NB4 (cell line): Measurements from ENCODE around the gene ABCA10.
"Not testable (repeated sequence)": the region's sequence is repeated elsewhere in the genome, so short reads cannot be mapped to it uniquely, and the experiment has no call there.

Experiments
- DNase-seq: peaks from one replicate; pipeline ENCODE4 v3.0.0; 2010; ENCODE audit warnings: low read depth
- H3K4me3 ChIP-seq: one replicate; pipeline ENCODE4 v1.5.1; 2011; ENCODE audit warnings: mild to moderate bottlenecking, low read depth, low read length, moderate library complexity
- CTCF ChIP-seq: IDR thresholded peaks from one replicate; pipeline ENCODE4 v1.5.1; 2012; ENCODE audit warnings: low read depth, low read length
- MAX ChIP-seq: IDR thresholded peaks from 2 replicates; pipeline ENCODE4 v1.6.1; 2011; ENCODE audit warnings: low read depth, low read length
- MYC ChIP-seq: IDR thresholded peaks from 2 replicates; pipeline ENCODE4 v1.6.1; 2011; ENCODE audit warnings: low read depth, low read length
- POLR2A ChIP-seq: IDR thresholded peaks from 2 replicates; pipeline ENCODE4 v1.6.1; 2011; ENCODE audit warnings: mild to moderate bottlenecking; ENCODE audit not compliant: insufficient read length; ENCODE audit errors: extremely low read depth

ABCA10 gene

GRCh38 chr17:69228576-69228975 lies at the start of gene ABCA10:
TSS of gene ABCA10 (minus strand) at chr17:69228824. CDS start at chr17:69225358, 3,466 bp downstream.
- no peak for TF ChIP-seq POLR2A
- no peak for TF ChIP-seq CTCF
- TF ChIP-seq MYC = no peak
- no peak for TF ChIP-seq MAX
- H3K4me3 ChIP-seq = no peak within 1 kb of the TSS
- DNase-seq = no peak

GRCh38 chr17:69276279-69276678 lies 47.7 kb upstream of the ABCA10 start:
- DNase-seq, H3K4me3 ChIP-seq: not testable (repeated sequence)

- no peak overlapping the region for H3K4me3 ChIP-seq
- TF ChIP-seq POLR2A = no peak
- TF ChIP-seq MYC = no peak
- TF ChIP-seq CTCF = no peak
- TF ChIP-seq MAX = no peak
- no peak for DNase-seq
Observed at GRCh38 chr17:69275751-69276150, 47.1 kb upstream of the ABCA10 start.

- TF ChIP-seq MYC (no peak), CTCF (no peak), MAX (no peak), POLR2A (no peak)
- no peak for DNase-seq
- no peak overlapping the region for H3K4me3 ChIP-seq
Observed at GRCh38 chr17:69271023-69271422, 42.4 kb upstream of the ABCA10 start.

GRCh38 chr17:69269131-69269998 lies 40.7 kb upstream of the ABCA10 start:
- TF ChIP-seq MYC (no peak), POLR2A (no peak), MAX (no peak)
- H3K4me3 ChIP-seq = no peak overlapping the region
- no peak for DNase-seq

- no peak overlapping the region for H3K4me3 ChIP-seq
- DNase-seq = no peak
- TF ChIP-seq POLR2A (no peak), MAX (no peak), MYC (no peak), CTCF (no peak)
Observed at GRCh38 chr17:69268543-69269014, 40.0 kb upstream of the ABCA10 start.
